B cell (primary cell): Measurements from ENCODE around the gene DKK3. TPM values are rescaled to one million over a fixed set of nuclear protein-coding genes. Genes with fewer than 3 reads are reported as not detected.
A peak's percentile ranks its signal among the peaks of the same experiment; 100 is the strongest.

Experiments used
- ATAC-seq: fragments of 200-7000 bp; cut with Tn5 transposase; one replicate; pipeline ENCODE4 v1.10.0; 2021; ENCODE audit warnings: low read depth, mild to moderate bottlenecking, moderate number of reproducible peaks, moderate library complexity
- CTCF ChIA-PET: fragments of 350-600 bp; sonication (Branson Sonifier 250); formaldehyde crosslinking; loops from one replicate; lab custom pipeline; 2021; ENCODE audit warnings: antibody characterized with exemption, inconsistent platforms; lab: Charles Lee
- POLR2A ChIA-PET: fragments of 350-600 bp; sonication (Branson Sonifier 250); formaldehyde crosslinking; loops from one replicate; lab custom pipeline; 2021; ENCODE audit warnings: antibody characterized with exemption; lab: Charles Lee
- DNase-seq: peaks from one replicate; pipeline ENCODE4 v3.0.0; 2013
- H2AFZ ChIP-seq: 2 replicates; pipeline ENCODE4 v1.6.1; 2012; ENCODE audit warnings: mild to moderate bottlenecking, low read depth, low read length; ENCODE audit not compliant: insufficient read depth, poor library complexity, severe bottlenecking
- H3K27ac ChIP-seq, 2 donors: 1 replicate in 1 of 2; 2 replicates in 1 of 2; pipeline ENCODE4 v1.5.1; 2012 to 2013; ENCODE audit warnings: low read length in 2 of 2, mild to moderate bottlenecking in 2 of 2, moderate library complexity in 1 of 2
- H3K27me3 ChIP-seq, 4 experiments: fragments of 200-600 bp in 1 of 4; sonication (generic) in 1 of 4; replicated peaks in 1 of 4; 1 replicate in 2 of 4; 2 replicates in 2 of 4; pipeline versions ENCODE4 v1.6.1 to v1.7.0; 2013 to 2016; ENCODE audit warnings: low read length in 3 of 4, mild to moderate bottlenecking in 2 of 4, mixed read lengths in 1 of 4, moderate library complexity in 1 of 4; ENCODE audit not compliant: insufficient read depth in 4 of 4, control insufficient read depth in 3 of 4; ENCODE audit errors: control extremely low read depth in 1 of 4
- H3K36me3 ChIP-seq, 2 experiments: replicated peaks in 1 of 2; 1 replicate in 1 of 2; 2 replicates in 1 of 2; pipeline versions ENCODE4 v1.6.1 to v1.7.1; 2013; ENCODE audit warnings: low read length in 1 of 2; ENCODE audit not compliant: insufficient read depth in 2 of 2, control insufficient read depth in 1 of 2; ENCODE audit errors: control extremely low read depth in 1 of 2, extremely low read depth in 1 of 2
- H3K4me1 ChIP-seq, 2 donors: fragments of 200-600 bp in 1 of 2; sonication (generic) in 1 of 2; 1 replicate in 1 of 2; 2 replicates in 1 of 2; pipeline versions ENCODE4 v1.5.1 to v1.6.1; 2013 to 2017; ENCODE audit warnings: low read length in 2 of 2; ENCODE audit not compliant: control insufficient read depth in 2 of 2, insufficient read depth in 2 of 2
- H3K4me2 ChIP-seq: replicated peaks from 2 replicates; pipeline ENCODE3; 2012; ENCODE audit warnings: mild to moderate bottlenecking, low read depth, low read length; ENCODE audit not compliant: poor library complexity, severe bottlenecking
- H3K4me3 ChIP-seq, 5 experiments: fragments of 200-600 bp in 1 of 5; sonication (generic) in 1 of 5; 1 replicate in 3 of 5; 2 replicates in 2 of 5; pipeline versions ENCODE4 v1.5.1 to v1.7.0; 2011 to 2016; ENCODE audit warnings: low read length in 4 of 5, mild to moderate bottlenecking in 4 of 5, low read depth in 2 of 5, control low read depth in 1 of 5, moderate library complexity in 1 of 5; ENCODE audit not compliant: insufficient read depth in 1 of 5; ENCODE audit errors: control extremely low read depth in 1 of 5, extremely low read depth in 1 of 5
- H3K79me2 ChIP-seq: fragments of 200-600 bp; sonication (generic); one replicate; pipeline ENCODE4 v1.6.0; 2016; ENCODE audit warnings: low read length; ENCODE audit not compliant: control insufficient read depth, insufficient read depth
- H3K9ac ChIP-seq: fragments of 200-600 bp; sonication (generic); 2 replicates; pipeline ENCODE4 v1.6.1; 2017; ENCODE audit warnings: mild to moderate bottlenecking, low read length, moderate library complexity
- H3K9me3 ChIP-seq, 3 donors: one replicate each; pipeline versions ENCODE4 v1.6.1 to v1.7.1; 2013; ENCODE audit warnings: low read length in 2 of 3; ENCODE audit not compliant: control insufficient read depth in 2 of 3, insufficient read depth in 1 of 3; ENCODE audit errors: control extremely low read depth in 1 of 3
- H4K20me1 ChIP-seq: 2 replicates; pipeline ENCODE4 v1.6.0; 2012; ENCODE audit warnings: mild to moderate bottlenecking, low read length; ENCODE audit not compliant: insufficient read depth, control insufficient read depth, poor library complexity, severe bottlenecking
- H3K27ac Mint-ChIP-seq: one replicate; pipeline ENCODE4 v1.8.0; 2021; ENCODE audit warnings: mixed read lengths
- H3K27me3 Mint-ChIP-seq: one replicate; pipeline ENCODE4 v1.8.0; 2021; ENCODE audit warnings: mixed read lengths
- H3K4me1 Mint-ChIP-seq: one replicate; pipeline ENCODE4 v1.8.0; 2021; ENCODE audit warnings: mixed read lengths
- H3K4me3 Mint-ChIP-seq: one replicate; pipeline ENCODE4 v1.8.0; 2021; ENCODE audit warnings: mixed read lengths
- H3K9me3 Mint-ChIP-seq: one replicate; pipeline ENCODE4 v1.8.0; 2022; ENCODE audit warnings: mixed read lengths; ENCODE audit not compliant: insufficient read depth
- EZH2 ChIP-seq: IDR thresholded peaks from 2 replicates; pipeline ENCODE4 v1.6.1; 2012; ENCODE audit warnings: borderline replicate concordance, low read depth, mild to moderate bottlenecking, moderate library complexity, low read length; ENCODE audit not compliant: insufficient read depth, poor library complexity, severe bottlenecking
- WGBS: methylation state at CpG from one replicate; pipeline ENCODE4 v1.1.5; 2013; ENCODE audit warnings: missing lambda C conversion rate; ENCODE audit not compliant: insufficient coverage; 5-methylcytosine and 5-hydroxymethylcytosine counted together
- intact Hi-C: fragments of 100-400 bp; cut with micrococcal nuclease; formaldehyde crosslinking; loops from one replicate; pipeline ENCODE4 v1.10.0; 2022
- polyA minus RNA-seq: library from RNA; depleted of rRNA, polyadenylated mRNA; stranded (reverse); fragments of >200 nt; gene quantifications from 2 replicates; pipeline ENCODE4 v1.2.3, GENCODE V29; 2012
- polyA plus RNA-seq: library from polyadenylated mRNA; depleted of rRNA; stranded (reverse); fragments of >200 nt; gene quantifications from 2 replicates; pipeline ENCODE4 v1.2.3, GENCODE V29; 2012
- total RNA-seq, 2 donors: library from RNA; stranded (reverse); fragments of 120-200 nt in 1 of 2; gene quantifications; 1 replicate in 1 of 2; 2 replicates in 1 of 2; pipeline versions ENCODE4 v1.2.3 to v1.2.4, GENCODE V29; 2013 to 2022
- TF ChIP-seq, protein P1 (sequence below): fragments of 200-600 bp; IDR thresholded peaks from one replicate; pipeline ENCODE4 v1.8.0; 2022; ENCODE audit warnings: antibody characterized with exemption, mild to moderate bottlenecking

DKK3 gene
- not detected in 2 replicates for total RNA-seq
- total RNA-seq (2013): 0.68 TPM
- 0.33 TPM in 1 of 2 replicates, not detected in the other for polyA plus RNA-seq
- polyA minus RNA-seq: 0.14 TPM in 1 of 2 replicates, not detected in the other

DNA sequence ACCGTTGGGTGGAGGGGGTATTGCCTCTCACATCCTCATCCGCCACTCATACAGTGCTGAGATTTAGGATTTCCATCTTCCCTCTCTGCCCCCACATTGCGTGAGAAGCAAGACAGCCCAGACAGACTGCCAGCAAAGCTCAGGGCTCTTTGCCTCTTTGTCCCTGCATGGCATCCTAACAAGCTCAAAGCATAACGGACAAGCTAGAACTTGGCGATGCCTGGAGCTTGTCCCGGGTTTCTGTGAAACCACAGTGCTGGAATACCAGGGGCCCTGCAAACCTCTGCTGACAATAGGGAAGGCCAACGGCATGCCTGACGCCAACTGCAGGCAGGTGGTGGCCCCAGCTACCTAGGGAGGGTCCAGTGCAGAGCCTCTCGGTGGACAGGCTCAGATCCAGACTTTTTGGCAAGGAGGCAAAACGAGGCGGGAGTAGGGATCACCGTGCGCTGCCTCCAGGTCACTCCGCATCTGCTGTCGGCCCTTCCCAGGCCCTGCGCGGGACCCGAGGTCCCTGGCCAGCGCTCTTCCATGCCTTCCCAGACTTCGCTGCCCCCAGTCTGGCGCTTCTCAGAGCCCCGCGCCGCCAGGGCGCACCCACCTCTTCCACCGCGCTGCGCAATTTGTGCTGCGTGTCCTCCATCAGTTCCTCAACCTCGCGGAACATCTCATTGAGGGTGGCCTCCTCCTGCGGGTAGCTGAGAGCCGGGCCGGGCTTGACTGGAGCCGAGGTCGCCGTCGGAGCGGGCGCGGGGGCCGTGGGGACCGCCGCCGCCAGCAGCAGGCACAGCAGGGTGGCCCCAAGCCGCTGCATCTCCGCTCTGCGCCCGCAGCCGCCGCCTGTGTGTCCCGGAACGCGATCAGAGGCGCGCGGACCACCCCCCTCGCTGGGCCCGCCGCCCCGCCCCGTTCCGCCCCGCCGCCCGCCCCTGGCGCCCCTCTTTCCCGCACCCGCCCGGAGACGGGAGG is at the start of gene DKK3:
Gene DKK3, minus strand, starts transcription at position 858 of the 969 bp plus-strand sequence. Its CDS starts 44 bp downstream, at position 814.
- Mint-ChIP-seq H3K4me1 (peaks cover 11% of the 10 kb centered on the region), H3K9me3 (no peaks in the 10 kb centered on the region), H3K4me3 (peak within 1 kb of the TSS; percentile 44), H3K27me3 (peaks cover 76% of the 10 kb centered on the region), H3K27ac (no peak within 1 kb of the TSS)
- Histone ChIP-seq H3K4me3 (no peak within 1 kb of the TSS), H4K20me1 (no peaks in the 10 kb centered on the region), H3K9me3 (no peaks in the 10 kb centered on the region), H3K79me2 (no peaks in the 10 kb centered on the region), H3K27me3 (peaks cover 0 to 49% (median 28%) of the 10 kb centered on the region in 4 experiments), H3K4me2 (peak within 1 kb of the TSS; percentile 50), H2AFZ (no peak within 1 kb of the TSS), H3K27ac (no peak within 1 kb of the TSS), H3K4me1 (peaks cover 3 to 6% of the 10 kb centered on the region in 2 donors), H3K9ac (no peak within 1 kb of the TSS), H3K36me3 (no peaks in the 10 kb centered on the region)
- ATAC-seq: no peak
- 14% methylated on average over 58 of the region's 71 CpGs for WGBS
- intact Hi-C loops: no loop called here
- DNase-seq: no peak
- POLR2A ChIA-PET: no interaction called here
- CTCF ChIA-PET: interaction anchor here (1.4 kb wide), 1 partner anchor 9 kb away, joined by 4 read pairs; no protein-coding TSS in a partner anchor
- TF ChIP-seq, protein P1, sequence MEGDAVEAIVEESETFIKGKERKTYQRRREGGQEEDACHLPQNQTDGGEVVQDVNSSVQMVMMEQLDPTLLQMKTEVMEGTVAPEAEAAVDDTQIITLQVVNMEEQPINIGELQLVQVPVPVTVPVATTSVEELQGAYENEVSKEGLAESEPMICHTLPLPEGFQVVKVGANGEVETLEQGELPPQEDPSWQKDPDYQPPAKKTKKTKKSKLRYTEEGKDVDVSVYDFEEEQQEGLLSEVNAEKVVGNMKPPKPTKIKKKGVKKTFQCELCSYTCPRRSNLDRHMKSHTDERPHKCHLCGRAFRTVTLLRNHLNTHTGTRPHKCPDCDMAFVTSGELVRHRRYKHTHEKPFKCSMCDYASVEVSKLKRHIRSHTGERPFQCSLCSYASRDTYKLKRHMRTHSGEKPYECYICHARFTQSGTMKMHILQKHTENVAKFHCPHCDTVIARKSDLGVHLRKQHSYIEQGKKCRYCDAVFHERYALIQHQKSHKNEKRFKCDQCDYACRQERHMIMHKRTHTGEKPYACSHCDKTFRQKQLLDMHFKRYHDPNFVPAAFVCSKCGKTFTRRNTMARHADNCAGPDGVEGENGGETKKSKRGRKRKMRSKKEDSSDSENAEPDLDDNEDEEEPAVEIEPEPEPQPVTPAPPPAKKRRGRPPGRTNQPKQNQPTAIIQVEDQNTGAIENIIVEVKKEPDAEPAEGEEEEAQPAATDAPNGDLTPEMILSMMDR: no peak
- no peak for TF ChIP-seq EZH2
